HepG2 (cell line): ENCODE data around the gene CELSR2. TPM values are rescaled to one million over a fixed set of nuclear protein-coding genes. Genes with fewer than 3 reads are reported as not detected.

Source experiments
- CHCHD3 ChIP-seq: sonication (generic); formaldehyde crosslinking; IDR thresholded peaks from 2 replicates; pipeline ENCODE4 v1.8.0; 2022; ENCODE audit warnings: mild to moderate bottlenecking, missing genetic modification reagents, moderate library complexity
- KDM5A ChIP-seq: fragments of 200-600 bp; sonication (generic); IDR thresholded peaks from 2 replicates; pipeline ENCODE4 v1.7.0; 2018; ENCODE audit warnings: antibody characterized with exemption, mild to moderate bottlenecking, low read length, borderline replicate concordance
- KMT2B ChIP-seq: IDR thresholded peaks from 2 replicates; pipeline ENCODE4 v1.6.1; 2016; ENCODE audit warnings: missing genetic modification reagents, missing compliant biosample characterization
- PLRG1 ChIP-seq: fragments of 450-650 bp; conservative IDR thresholded peaks from 2 replicates; pipeline ENCODE4 v1.6.1; 2016
- PTBP1 ChIP-seq: fragments of 200-400 bp; formaldehyde crosslinking; IDR thresholded peaks from 2 replicates; pipeline ENCODE4 v1.6.1; 2018; ENCODE audit warnings: low read length, low read depth; ENCODE audit not compliant: poor library complexity, severe bottlenecking
- SATB2 ChIP-seq: sonication (generic); formaldehyde crosslinking; IDR thresholded peaks from 2 replicates; pipeline ENCODE4 v1.5.0; 2020; ENCODE audit warnings: missing genetic modification reagents
- SIN3B ChIP-seq: fragments of 150-350 bp; IDR thresholded peaks from 2 replicates; pipeline ENCODE4 v1.6.1; 2014; ENCODE audit warnings: low read length
- THAP11 ChIP-seq: IDR thresholded peaks from 2 replicates; pipeline ENCODE4 v1.6.1; 2016; ENCODE audit warnings: missing biosample characterization, missing genetic modification reagents
- YEATS2 ChIP-seq: sonication (generic); formaldehyde crosslinking; IDR thresholded peaks from 2 replicates; pipeline ENCODE4 v1.4.0; 2020; ENCODE audit warnings: missing genetic modification reagents, borderline replicate concordance
- ZFP41 ChIP-seq: sonication (generic); formaldehyde crosslinking; IDR thresholded peaks from 2 replicates; pipeline ENCODE4 v1.4.0; 2020; ENCODE audit warnings: mild to moderate bottlenecking, missing genetic modification reagents, borderline replicate concordance
- ZNF451 ChIP-seq: sonication (generic); formaldehyde crosslinking; IDR thresholded peaks from 2 replicates; pipeline ENCODE4 v1.5.0; 2020; ENCODE audit warnings: mild to moderate bottlenecking, missing genetic modification reagents
- ZNF674 ChIP-seq: sonication (generic); formaldehyde crosslinking; IDR thresholded peaks from 2 replicates; pipeline ENCODE4 v1.5.0; 2020; ENCODE audit warnings: low read depth, mild to moderate bottlenecking, missing genetic modification reagents
- ZNF841 ChIP-seq: sonication (generic); formaldehyde crosslinking; IDR thresholded peaks from 2 replicates; pipeline ENCODE4 v1.8.1; 2023; ENCODE audit warnings: missing genetic modification reagents, borderline replicate concordance
- ZZZ3 ChIP-seq: sonication (generic); formaldehyde crosslinking; IDR thresholded peaks from 2 replicates; pipeline ENCODE4 v1.4.0; 2020; ENCODE audit warnings: missing genetic modification reagents, mild to moderate bottlenecking, borderline replicate concordance
- polyA plus RNA-seq, 8 experiments: library from polyadenylated mRNA; depleted of rRNA in 3 of 8; stranded (reverse) in 7 of 8; unstranded in 1 of 8; fragments of >200 nt; fragmentation: Illumina TruSeq in 4 of 8; extraction: Trizol in 4 of 8; gene quantifications; 2 replicates each; pipeline versions ENCODE4 v1.2.1 to v1.2.3, GENCODE V29; 2011 to 2016; ENCODE audit warnings: low read depth in 4 of 8, missing spikeins in 1 of 8, mixed read lengths in 1 of 8; ENCODE audit not compliant: insufficient read depth in 1 of 8
- total RNA-seq, 5 experiments: library from RNA; depleted of rRNA; stranded (reverse); fragments of >200 nt; fragmentation: Illumina TruSeq; extraction: Trizol; gene quantifications; 2 replicates each; pipeline ENCODE4 v1.2.3, GENCODE V29; 2016; ENCODE audit warnings: low read depth in 1 of 5
- TF ChIP-seq, protein P1 (sequence below): sonication (generic); formaldehyde crosslinking; IDR thresholded peaks from 2 replicates; pipeline ENCODE4 v1.9.0; 2022; ENCODE audit warnings: missing genetic modification reagents, mild to moderate bottlenecking, borderline replicate concordance
- TF ChIP-seq, protein P2 (sequence below): sonication (generic); formaldehyde crosslinking; IDR thresholded peaks from 2 replicates; pipeline ENCODE4 v1.5.1; 2020; ENCODE audit warnings: mild to moderate bottlenecking, missing genetic modification reagents, borderline replicate concordance
- TF ChIP-seq, protein P3 (sequence below), 2 experiments: fragments of 450-650 bp in 1 of 2; sonication (generic) in 1 of 2; formaldehyde crosslinking; IDR thresholded peaks; 2 replicates each; pipeline versions ENCODE4 v1.5.0 to v1.8.0; 2020 to 2022; ENCODE audit warnings: mild to moderate bottlenecking in 1 of 2, missing genetic modification reagents in 1 of 2

Gene CELSR2
- total and polyA plus RNA-seq, 2 of the 13 experiments (the other 11 are each of a cell fraction or from before 2014, with no cell fraction given) = 4.0 to 6.6 TPM

DNA sequence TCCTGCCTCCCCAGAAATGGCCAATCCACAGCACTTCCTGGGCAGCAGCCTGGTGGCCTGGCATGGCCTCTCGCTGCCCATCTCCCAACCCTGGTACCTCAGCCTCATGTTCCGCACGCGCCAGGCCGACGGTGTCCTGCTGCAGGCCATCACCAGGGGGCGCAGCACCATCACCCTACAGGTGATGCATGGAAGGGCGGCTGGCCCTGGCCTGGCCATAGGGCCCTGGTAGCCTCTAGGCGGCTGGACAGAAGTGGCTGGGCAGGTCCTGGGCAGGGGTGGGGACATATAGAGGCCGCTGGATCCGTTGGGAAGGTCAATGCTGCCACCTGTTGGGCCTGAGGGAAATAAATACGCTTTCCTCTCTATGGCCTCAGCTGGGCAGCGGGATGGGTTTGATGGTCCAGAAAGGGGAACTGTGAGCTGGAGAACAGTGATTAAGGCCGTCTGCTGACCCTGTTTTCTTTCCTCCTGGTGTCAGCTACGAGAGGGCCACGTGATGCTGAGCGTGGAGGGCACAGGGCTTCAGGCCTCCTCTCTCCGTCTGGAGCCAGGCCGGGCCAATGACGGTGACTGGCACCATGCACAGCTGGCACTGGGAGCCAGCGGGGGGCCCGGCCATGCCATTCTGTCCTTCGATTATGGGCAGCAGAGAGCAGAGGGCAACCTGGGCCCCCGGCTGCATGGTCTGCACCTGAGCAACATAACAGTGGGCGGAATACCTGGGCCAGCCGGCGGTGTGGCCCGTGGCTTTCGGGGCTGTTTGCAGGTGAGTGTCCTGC lies 14.4 kb downstream of the CELSR2 start (continued):
- TF ChIP-seq, protein P1, sequence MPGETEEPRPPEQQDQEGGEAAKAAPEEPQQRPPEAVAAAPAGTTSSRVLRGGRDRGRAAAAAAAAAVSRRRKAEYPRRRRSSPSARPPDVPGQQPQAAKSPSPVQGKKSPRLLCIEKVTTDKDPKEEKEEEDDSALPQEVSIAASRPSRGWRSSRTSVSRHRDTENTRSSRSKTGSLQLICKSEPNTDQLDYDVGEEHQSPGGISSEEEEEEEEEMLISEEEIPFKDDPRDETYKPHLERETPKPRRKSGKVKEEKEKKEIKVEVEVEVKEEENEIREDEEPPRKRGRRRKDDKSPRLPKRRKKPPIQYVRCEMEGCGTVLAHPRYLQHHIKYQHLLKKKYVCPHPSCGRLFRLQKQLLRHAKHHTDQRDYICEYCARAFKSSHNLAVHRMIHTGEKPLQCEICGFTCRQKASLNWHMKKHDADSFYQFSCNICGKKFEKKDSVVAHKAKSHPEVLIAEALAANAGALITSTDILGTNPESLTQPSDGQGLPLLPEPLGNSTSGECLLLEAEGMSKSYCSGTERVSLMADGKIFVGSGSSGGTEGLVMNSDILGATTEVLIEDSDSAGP (CRISPR knock-in tag) = peak; percentile 96
- TF ChIP-seq ZNF674 = no peak
- TF ChIP-seq KDM5A = no peak
- no peak for TF ChIP-seq ZNF841 (CRISPR knock-in tag)
- no peak for TF ChIP-seq PLRG1
- TF ChIP-seq, protein P2, sequence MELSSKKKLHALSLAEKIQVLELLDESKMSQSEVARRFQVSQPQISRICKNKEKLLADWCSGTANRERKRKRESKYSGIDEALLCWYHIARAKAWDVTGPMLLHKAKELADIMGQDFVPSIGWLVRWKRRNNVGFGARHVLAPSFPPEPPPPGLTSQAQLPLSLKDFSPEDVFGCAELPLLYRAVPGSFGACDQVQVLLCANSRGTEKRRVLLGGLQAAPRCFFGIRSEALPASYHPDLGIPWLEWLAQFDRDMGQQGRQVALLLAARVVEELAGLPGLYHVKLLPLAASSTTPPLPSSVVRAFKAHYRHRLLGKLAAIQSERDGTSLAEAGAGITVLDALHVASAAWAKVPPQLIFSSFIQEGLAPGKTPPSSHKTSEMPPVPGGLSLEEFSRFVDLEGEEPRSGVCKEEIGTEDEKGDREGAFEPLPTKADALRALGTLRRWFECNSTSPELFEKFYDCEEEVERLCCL (CRISPR knock-in tag) = 0 out of 2 replicates have a peak, but pooled peaks have one; percentile 53
- TF ChIP-seq, protein P3, sequence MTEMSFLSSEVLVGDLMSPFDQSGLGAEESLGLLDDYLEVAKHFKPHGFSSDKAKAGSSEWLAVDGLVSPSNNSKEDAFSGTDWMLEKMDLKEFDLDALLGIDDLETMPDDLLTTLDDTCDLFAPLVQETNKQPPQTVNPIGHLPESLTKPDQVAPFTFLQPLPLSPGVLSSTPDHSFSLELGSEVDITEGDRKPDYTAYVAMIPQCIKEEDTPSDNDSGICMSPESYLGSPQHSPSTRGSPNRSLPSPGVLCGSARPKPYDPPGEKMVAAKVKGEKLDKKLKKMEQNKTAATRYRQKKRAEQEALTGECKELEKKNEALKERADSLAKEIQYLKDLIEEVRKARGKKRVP (CRISPR knock-in tag; IDR thresholded peaks at IDR 0.05) = peak in 1 of 2 experiments; percentile 64; a peak in 1 of 4 replicates
- TF ChIP-seq KMT2B (CRISPR knock-in tag) = peak; percentile 83
- peak; percentile 71; the same call in 1 of the 2 replicates for TF ChIP-seq ZNF451 (CRISPR knock-in tag)
- no peak for TF ChIP-seq SATB2 (CRISPR knock-in tag)
- TF ChIP-seq ZFP41 (CRISPR knock-in tag) = no peak
- peak; percentile 63; the same call in 1 of the 2 replicates for TF ChIP-seq CHCHD3 (CRISPR knock-in tag)
- peak; percentile 54; the same call in 1 of the 2 replicates for TF ChIP-seq ZZZ3
- TF ChIP-seq YEATS2 (CRISPR knock-in tag) = peak; percentile 69; the same call in 1 of the 2 replicates
- TF ChIP-seq SIN3B = peak; percentile 51; the same call in 1 of the 2 replicates
- TF ChIP-seq PTBP1 = peak; percentile 23
- peak; percentile 84 for TF ChIP-seq THAP11
